Superior temporal gyrus (tissue), 1 donor: ENCODE measurements around the gene PAM.
"Not testable (repeated sequence)": the region's sequence is repeated elsewhere in the genome, so short reads cannot be mapped to it uniquely, and the experiment has no call there.

Experiments
- DNase-seq: peaks from one replicate; pipeline ENCODE4 v3.0.0-alpha.2; 2016; ENCODE audit errors: extremely low spot score

The PAM gene

DNA sequence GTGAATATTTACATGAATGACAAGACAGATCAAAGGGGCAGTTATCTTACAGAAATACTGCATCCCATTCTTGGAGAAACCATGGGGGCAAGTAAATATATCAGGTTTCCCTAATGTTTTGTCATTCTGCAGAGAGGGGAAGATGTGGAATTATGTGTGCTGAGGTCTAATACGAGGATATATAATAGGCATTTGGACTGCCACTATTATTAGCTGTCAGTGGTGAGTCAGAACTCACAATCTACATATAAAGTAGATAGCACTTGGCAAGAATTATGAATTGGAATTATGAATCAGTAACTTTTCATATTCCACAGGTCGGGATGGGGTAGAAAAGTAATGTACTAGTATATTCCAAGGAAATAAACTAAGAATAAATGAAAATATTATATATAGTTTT is 243.1 kb downstream of the PAM start:
- no peak for DNase-seq

DNA sequence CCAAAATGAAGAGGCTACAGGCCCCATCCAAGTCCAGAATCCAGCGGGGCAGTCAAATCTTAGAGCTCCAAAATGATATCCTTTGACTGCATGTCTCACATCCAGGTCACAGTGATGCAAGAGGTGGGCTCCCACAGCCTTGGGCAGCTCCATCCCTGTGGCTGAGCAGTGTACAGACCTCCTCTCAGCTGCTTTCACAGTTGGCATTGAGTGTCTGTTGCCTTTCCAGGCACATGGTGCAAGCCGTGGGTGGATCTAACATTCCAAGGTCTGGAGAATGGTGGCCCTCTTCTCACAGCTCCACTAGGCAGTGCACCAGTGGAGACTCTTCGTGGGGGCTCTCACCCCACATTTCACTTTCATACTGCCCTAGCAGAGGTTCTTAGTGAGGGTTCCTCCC is 244.1 kb downstream of the PAM start:
- no peak for DNase-seq

DNA sequence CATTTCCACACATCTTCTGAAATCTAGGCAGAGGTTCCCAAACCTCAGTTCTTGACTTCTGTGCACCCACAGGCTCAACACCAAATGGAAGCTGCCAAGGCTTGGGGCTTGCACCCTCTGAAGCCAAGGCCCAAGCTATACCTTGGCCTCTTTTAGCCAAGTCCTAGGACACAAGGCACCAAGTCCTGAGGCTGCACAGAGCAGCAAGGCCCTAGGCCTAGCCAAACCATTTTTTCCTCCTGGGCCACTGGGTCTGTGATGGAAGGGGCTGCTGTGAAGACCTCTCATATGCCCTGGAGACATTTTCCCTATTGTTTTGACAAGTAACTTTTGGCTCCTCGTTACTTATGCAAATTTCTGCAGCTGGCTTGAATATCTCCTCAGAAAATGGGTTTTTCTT is 244.5 kb downstream of the PAM start:
- not testable (repeated sequence) for DNase-seq

DNA sequence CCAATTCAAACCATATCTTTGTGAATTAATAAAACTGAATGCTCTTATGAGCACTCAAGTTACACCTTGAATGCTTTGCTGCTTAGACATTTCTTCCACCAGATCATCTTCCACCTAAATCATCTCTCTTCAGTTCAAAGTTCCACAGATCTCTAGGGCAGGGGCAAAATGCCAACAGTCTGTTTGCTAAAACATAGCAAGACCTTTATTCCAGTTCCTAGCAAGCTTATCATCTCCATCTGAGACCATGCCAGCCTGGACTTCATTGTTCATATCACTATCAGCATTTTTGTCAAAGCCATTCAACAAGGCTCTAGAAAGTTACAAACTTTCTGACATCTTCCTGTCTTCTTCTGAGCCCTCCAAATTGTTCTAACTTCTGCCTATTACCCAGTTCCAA is 245.0 kb downstream of the PAM start:
- DNase-seq: no peak

DNA sequence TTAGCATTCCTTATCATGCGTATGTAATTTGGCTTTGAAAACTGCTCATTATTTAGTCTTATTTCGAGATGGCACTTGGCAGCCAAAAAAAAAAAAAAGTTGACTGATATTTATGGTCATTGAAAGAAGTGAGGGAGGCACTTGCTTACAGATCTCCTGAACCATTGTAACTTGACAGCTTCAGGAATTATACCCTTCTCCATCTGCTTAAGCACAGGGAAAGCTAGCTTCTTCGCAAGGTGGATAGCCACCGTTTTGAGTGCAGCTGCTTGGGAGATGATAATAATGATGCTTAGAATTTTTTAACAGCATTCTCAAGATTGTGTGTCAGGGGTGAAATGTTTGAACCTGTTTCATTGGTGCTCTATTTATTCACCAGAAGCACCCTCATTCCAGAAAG is 248.8 kb downstream of the PAM start:
- no peak for DNase-seq

DNA sequence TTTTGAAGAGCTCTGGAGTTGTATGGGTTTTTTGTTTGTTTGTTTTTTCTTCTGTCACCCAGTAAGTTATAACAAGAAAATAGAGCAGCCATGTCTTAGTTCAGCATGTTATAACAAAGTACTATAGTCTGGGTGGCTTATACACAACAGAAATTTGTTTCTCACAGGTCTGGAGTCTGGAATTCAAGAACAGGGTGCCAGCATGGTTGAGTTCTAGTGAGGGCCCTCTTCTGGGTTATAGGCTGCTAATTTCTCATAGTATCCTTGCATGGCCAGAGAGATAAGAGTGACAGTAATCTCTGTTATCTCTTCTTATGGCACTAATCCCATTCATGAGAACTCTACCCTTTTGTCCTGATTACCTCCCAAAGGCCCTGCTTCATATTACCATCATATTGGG is 250.2 kb downstream of the PAM start:
- no peak for DNase-seq

DNA sequence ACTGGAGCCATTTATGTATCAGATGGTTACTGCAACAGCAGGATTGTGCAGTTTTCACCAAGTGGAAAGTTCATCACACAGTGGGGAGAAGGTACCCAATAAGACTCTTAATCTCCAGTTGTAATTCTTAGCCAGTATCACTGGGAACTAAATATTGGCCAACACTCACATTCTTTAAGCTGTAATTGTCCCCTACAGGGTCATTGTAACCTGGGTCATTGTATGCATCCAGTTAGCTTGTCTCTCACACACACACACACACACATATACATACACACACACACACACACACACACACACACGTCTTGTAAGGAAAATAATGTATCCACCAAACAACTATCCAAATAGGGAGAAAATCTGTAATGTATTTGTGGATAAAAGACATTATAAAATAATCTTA is 251.8 kb downstream of the PAM start:
- DNase-seq: no peak

DNA sequence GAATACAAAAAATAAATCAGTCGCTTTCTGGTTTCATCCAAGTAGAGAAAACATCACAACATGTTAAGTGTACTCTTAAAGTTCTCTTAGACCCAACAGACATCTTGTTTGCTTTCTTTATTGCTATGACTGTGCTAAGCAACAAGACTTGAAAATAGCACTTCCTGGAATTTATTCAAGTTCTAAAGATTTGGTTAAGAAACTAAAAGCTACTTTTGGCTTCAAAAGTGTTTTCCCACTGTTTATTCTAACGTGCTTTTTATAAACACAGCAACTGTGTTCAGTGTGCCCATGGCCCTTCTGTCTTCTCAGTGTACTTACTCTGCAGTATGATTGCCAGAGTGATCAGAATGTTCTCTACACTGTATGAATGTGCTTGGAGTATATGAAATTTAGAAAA is 255.1 kb downstream of the PAM start:
- peak; percentile 35 for DNase-seq

DNA sequence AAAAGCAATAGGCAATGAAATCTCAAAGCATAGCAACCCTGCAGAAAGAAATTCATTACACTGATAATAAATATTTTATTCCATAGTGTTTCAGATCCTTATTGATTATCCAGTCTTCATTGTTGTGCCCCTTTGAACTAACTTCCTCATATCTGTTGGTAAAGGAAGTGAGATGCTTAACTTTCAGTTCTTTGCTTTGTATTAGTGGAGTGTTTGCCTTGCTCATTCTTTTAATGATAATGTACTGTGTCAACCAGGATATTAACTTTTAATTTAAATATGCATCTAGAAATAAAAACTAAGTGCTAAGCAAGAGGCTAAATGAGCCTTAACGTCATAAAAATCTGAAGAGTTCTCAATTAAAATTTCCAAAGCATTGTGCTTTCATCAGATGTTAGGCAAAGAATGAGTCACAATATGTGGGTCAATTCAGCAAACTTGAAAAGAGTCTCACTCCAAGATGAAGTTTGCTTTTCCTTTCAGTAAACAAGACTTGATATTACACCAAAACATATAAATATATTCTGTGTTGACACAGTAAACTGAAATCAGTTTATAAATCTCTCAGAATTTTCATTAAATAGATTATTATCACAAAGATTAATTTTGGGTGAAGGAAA is 258.9 kb downstream of the PAM start:
- no peak for DNase-seq

DNA sequence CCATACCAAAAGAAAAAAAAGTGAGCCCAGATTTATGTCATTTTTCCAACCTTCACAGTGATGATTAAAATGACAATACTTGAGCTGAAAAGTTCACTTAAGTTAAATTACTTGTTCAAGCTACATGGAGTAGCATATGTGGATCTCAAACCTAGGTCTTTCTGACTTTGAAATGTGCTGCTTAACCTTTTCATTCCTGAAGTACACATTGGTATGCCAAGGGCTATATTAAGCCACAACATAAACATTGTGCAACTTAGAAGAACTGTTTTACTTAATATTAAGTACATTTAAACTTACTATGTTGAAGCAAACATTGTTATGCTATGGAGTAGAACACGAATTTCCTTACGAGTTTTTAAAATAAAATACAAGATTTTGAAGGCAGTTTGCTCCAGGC is 259.9 kb downstream of the PAM start:
- no peak for DNase-seq

DNA sequence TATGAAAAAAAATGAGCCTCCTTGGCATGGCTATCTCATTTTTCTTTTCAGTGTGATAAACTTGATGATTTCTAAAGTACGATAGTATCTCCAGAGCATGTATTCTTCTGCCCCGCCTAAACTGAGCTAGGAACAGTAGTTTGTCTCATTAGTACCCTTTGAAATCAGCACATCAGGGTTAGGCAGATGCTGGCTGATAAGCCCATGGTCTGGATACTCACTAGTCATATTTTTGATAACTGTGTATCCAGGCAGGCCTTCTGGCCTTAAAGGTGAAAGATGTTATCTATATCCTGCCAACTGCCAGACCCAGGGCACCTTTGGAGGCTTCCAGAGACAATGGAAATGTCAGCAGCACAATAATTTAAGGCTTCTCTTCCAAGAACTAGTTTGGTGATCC is 261.1 kb downstream of the PAM start:
- no peak for DNase-seq

DNA sequence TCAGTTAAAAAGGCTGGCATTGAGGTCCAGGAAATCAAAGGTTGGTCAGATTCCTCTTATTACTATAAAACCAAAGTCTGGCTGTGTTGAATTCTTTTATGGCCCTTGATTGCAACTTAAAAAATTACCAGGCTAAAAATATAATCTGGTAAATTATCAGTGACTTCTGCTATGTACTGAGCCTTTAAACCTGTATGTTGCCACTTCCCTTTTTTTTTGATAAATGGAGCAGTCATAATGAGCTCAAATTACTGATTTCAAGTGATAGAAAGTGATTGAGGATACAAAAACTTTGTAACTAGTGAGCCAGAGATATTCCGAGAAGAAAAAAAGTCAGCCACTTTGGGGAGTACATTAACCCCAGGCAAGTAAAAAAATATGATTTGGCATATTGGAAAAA is 264.7 kb downstream of the PAM start:
- no peak for DNase-seq

DNA sequence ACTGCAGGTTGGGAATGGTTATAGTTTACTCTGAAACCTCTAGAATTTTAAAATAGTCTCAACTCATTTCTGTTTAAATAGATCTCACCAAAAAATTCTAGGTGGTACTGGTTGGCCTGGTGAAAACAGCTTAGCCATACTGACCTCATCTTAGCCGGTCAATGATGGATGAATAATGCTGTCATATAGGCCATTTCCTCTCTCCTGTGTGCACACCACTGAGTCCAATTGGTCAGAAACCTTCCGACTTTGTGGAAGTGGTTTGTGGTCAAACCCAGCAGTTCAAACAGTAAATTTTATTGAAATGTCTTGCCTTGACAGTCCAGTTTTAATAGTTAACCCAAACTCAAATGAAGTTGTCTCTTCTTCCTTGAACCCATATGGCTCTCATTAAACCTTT is 266.2 kb downstream of the PAM start:
- no peak for DNase-seq

DNA sequence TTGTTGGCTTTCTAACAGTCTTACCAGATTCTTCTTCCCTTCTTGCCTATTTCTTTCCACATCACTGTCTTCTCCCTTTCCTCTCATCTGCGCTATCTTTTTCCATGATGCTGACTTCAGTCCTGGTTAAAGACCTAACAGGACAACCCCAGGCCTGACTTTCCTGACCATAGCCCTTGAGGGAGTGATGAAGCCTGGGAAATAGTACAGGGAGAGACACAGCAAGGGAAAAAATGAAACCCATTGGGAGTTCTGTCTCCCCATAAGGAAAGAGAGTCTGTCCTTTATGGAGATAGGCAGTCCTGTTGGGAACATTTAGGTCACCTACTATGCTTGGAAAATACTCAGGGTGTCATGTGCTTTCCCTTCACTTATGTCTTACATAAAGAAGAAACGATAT is 272.2 kb downstream of the PAM start:
- DNase-seq: no peak

DNA sequence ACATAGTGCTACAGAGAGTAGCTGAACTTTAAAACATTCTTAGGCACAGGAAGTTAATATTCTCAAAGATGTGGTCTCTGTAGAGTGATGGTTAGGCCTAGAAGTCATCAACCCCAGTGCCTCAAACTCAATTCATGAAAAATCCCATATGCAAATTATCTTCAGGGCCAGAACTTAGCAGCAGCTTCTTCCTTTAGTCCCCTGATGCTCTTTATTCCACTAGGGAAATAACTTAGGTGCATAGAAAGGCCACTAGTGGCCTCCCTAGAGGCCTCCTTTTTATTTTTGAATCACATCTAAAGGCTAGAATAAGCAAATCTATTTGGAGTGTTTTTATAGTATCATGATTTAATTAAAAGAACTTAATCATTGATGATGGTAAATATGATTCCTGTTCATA is 276.5 kb downstream of the PAM start:
- DNase-seq: no peak

DNA sequence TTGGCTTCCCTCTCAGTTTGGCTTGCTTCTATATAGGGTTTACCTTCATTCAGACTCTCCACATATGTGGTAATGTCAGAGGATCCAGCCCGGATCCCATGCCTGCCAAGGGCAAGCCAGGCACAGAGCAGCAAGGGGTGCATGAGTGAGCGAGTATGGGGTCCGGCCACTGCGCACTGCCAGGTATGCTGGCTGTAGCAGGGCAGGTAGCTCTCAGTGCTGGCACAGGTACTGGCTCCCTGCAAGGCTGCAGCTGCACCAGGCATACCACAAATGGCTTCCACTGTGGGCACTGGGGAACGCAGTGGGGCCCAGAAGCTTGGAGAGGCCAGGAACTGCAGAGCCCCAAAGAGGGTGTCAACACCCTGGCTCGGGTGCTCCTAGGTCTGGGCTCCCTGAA is 278.6 kb downstream of the PAM start:
- no peak for DNase-seq

DNA sequence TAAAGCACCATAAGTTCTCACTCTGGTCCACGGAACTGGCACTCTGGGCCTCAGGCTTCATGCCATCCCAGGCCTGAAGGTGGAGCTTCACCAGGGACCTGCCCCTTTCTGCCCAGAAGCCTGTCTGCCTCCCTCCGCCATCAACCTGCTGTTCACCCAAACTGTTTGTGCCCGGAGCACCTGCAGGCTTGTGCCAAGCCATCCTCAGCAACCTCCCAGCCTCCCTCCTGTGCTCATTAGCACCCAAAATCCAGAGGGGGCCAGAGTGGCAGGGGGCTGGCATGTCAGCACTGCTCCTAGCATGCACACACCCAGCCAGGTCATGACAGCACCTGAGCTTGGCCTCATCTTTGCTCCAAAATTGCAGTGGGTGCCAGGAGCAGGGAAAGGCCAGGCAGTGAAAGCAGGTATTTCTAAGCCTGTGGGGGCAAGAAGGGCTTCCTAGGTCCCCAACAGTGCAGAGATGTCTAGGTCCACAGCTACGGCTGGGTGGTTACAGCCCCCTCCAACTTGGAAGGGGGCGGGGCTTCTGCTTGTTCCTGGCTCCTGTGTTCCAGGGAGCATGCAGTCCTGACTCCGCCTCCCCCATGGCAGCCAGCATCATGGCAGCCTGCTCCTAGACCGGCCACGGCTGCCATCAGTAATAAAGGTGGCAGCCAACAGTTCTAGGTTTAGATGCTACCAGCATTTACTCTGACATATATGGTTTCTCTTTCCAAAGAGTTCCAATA is 279.7 kb downstream of the PAM start:
- DNase-seq: no peak

DNA sequence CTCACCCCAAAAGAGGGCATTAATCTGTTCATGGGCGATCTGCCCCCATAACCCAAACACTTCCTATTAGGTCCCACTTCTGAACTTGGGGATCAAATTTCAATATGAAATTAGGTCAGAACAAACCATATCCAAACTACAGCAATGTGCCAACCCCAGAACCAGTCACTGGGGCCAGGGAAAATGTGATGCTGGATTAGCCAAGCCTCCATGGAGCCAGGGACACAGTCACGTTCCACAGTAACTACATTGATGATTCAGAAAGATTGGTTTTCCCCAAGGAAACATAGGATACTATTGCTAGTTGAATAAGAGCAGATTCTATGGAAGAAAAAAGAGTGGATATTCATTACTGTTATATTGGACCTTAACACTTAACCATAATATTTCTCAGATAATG is 280.6 kb downstream of the PAM start:
- DNase-seq: no peak

DNA sequence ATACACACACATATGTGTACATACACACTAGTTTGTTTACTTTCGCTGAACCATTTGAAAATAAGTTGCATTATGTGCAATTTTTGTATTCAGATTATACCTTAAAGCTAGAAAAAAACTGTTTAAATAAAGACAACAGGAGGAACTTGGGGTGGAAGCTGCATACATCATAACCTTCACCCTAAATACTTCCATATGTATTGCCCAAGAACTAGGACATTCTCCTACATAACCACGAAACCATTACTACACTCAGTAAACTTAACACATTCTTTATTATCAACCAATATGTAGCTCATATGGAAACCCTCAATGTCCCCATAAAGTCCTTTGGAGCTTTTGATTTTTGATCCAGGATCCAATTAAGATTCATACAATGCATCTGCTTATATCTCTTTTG is 281.5 kb downstream of the PAM start:
- DNase-seq: no peak

DNA sequence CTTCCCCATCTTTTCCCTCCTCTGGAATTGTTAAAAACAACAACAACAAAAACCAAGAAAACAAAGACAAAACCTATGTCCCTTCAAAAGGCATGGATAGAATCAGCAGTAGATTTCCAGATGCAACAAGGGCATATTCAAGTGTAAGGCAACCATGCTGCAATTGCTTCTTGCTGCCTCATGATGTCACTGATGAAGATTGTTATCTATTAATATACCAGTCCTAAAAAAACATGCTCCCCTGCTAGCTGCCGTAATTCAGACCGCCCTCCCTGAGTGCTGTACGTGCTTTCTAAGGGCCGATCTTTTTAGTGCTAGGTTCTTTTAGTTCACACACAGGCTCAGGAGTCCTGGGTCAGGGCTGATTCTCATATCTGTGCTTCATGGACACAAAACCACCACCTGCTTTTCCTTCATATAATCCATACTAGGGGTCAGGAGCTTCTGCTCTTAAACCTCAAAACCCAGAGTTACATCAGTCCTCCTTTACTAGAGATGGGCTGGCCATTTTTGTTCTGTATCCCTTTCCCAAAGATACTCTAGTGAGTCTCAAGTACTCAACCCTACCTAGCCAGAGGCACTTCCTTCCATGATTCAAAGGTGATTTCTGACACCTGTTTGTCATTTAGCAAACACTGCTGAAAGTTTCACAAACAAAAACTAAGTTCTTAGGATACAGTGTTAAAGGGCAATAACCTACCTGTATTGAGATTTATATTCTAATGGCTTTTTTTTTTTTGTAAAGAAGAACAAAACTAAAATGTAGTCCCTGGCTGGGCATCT is 282.8 kb downstream of the PAM start:
- no peak for DNase-seq

DNA sequence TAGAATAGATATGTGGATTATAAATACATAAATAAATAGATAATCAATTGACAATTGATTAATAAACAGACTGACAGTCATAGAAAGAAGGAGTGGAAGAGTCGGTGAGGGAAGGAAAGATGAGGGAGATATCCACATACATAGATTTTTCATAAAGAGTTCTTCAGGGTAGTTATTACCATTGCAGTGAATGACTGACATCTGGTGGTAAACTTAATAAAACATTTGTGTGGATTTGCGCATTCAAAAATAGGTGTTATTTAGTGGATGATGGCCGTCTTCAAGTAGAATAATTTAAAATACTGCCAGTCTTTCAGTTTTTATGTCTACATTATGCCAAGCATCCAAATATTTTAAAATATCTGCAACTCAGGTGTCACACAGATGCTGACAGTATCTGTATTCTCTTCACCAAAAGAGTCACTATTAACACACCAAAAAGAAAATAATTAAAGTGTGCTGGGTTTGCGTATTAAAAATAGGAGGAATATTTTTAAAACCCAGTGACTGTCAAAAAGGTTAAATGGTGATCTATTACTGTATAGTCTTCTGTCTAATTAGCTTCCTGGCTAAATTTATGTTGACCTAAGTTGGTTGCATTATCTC is 286.1 kb downstream of the PAM start:
- DNase-seq: peak; percentile 64

DNA sequence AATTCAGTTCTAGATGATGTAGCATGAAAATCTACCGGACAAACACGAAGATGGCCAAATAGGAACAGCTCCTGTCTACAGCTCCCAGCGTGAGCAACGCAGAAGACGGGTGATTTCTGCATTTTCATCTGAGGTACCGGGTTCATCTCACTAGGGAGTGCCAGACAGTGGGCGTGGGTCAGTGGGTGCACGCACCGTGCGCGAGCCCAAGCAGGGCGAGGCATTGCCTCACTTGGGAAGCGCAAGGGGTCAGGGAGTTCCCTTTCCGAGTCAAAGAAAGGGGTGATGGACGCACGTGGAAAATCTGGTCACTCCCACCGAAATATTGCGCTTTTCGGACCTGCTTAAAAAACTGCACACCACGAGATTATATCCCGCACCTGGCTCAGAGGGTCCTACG is 291.6 kb downstream of the PAM start:
- not testable (repeated sequence) for DNase-seq
